HG02798 (cell line): Measurements from ENCODE around the gene HLA-B.
"Not testable (repeated sequence)": the region's sequence is repeated elsewhere in the genome, so short reads cannot be mapped to it uniquely, and the experiment has no call there.

ENCODE experiments used
- ATAC-seq: cut with Tn5 transposase; IDR thresholded peaks from one replicate; pipeline ENCODE4 v1.9.1; 2021; ENCODE audit warnings: mild to moderate bottlenecking; ENCODE audit not compliant: unreplicated experiment, poor library complexity

HLA-B gene

DNA sequence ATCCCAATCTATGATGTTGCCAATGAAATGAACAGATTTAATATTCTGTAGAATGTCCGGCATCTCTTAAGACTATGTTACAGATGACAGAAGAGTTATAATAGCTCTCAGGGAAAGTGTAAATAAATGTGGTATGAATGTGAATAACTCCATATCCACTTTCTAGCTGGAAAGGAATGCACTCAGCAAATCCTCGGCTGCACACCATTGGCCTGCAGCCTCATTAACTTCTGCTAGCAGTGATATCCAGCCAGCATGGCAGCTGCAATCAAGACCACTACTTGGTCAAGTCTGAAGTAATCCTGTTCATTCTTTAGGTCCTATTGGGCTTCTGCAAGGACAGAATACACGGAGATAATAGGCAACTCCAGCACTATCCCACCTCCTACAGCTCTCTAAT, 29.1 kb upstream of the HLA-B start:
- no peak for ATAC-seq

DNA sequence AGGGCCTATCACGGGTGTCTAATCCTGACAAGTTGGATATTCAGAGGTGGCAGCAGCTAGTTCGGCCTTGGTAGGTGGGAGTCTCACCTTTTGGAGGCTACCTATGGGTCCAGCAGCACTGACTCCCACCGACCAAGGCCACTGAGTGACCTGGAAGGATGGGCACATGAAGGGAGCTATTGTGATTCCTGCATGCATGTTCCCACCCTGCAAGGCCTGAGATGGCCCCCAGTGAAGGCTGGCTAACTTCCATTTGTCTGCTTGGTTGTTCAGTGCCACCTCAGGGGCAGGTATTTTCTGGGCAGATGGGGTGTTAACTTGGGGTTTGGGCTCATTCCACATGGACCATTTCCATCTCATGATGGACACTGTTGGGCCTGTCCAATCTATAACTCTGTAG, 28.1 kb upstream of the HLA-B start:
- ATAC-seq, result no peak

DNA sequence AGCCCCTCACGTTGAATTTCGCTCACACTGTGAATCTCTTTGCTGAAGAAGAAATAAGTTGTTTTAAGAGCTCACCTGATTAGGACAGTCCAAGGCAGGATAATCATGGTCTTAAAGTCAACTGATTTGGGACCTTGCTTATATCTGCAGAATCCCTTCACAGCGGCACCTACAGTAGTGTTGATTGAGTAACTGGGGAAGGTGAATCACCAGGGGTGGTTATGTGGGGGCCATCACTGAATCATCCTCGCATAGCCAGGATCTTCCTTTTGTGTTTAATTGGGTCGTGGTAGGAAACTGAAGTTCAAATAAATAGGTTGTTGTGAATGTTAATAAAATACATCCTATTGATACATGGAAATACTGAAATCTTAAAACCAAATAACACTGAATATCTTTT, 26.2 kb upstream of the HLA-B start:
- ATAC-seq, result no peak

DNA sequence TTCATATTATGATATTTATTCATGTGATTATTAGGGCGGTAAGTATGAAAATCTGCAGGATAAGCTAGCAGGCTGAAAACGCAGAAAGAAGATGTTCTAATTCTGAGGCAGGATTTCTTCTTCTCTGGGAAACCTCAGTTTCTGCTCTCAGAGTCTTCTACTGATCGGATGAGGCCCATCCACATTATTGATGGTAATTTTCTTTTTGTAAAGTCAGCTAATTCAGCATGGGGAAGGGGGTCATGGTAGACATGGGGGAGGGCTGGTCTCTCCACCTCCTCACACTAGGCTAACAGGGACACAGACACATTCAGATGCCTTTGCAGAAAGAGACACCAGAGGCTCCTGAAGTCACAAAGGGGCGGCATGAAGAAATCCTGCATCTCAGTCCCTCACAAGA, 24.7 kb upstream of the HLA-B start:
- no peak for ATAC-seq

DNA sequence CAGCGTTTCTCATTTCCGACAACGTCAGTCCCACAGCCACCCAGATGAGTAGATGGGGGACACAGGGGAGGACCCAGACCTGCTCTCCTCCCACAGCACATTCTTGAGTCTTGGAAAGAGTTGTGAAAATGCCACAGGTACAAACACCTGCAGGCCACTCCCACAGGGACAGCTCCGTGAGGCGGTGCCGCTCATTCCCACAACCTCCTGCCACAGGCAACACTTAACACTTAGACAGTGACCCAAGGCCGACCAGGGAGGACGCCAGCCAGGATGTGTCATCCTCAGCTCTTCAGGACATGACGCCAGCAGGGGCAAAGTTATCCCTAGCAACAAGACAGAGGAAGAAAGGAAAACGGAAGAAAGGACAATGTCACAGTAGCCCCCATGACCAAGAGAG, 22.9 kb upstream of the HLA-B start:
- ATAC-seq, result no peak

DNA sequence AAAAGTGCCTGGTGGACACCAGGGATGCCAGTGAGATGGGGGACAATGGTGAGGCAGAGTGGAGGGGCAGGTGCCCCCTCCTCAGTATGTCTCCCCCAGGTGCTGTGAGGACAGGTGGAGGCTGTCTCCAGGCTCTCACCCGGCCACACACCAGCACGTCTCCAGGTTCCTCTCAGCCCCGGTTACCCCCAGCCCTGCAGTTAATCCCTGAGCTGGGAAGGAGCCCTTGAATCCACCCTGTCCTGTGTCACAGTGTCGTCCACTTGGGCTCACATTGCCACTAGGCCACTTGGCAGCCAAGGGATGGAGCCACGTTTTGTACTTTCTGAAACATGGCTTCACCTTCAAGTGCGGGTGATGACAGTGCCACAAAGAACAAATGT, 21.7 kb upstream of the HLA-B start:
- ATAC-seq, result no peak

DNA sequence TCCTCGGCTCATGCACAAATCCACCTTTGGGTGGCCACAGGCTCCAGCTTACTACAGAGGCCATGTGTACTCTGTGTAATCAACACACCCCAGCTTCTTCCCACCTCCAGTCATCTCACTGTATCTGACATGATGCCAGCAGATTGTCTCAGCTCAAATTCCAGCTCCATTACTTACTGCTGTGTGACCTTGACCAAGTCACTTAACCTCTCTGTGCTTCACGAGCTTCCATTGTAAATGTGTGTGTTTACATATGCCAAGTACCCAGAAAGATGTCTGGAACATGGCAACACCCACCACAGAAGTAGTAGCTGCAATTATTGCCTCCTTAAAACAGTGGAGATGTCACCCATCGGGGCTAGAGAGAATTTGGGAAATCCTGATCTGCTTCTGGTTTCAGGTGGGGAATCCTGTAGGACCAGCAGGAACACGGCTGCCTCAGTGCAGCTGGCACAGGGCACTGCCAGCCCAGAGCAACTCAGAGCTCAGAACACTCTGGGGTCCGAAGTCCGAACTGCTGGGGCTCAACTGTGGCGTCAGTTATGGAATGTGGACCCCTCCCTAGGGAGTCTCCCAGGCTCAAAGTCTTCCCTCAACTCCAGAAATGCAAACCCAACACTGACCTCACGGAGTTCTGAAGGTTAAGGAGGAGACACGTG, 21.2 kb upstream of the HLA-B start:
- ATAC-seq, result no peak

DNA sequence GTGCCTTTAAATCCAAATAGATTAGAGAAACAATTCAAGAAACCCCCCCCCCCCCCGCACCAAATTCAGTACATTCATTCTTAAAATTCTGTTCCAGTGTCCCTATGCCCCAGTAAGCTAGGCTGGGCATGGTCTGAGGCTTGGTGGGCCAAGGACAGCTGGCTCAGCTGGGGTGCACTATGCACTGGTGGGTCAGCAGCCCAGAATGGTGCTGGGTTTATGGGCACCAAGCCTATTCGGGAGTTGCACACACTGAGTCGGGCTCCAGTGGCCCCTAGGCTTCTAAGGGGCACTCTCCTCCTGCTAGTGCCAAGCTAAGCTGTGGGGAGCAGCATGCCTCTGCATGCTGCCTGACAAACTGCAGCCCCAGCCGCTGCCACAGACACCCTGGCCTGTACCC, 20.1 kb upstream of the HLA-B start:
- ATAC-seq, result no peak

DNA sequence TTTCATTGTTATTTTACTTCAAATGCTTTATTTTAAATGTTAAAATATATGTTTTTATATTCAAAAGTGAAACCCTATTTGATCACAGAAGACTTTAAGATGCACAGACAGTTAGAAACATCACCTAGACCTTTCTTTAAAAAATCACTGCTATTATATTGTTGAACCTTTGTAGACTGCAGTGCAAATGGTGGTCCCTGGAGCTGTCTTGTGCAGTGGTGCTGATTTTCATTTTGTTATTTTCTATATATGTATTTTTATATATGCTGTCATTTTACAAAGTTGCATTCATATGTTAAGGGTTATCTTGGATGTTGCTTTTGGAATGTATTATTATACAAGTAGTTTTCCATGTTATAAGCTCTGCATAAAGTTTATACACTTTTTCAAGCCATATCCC, 18.7 kb upstream of the HLA-B start:
- ATAC-seq, result no peak

DNA sequence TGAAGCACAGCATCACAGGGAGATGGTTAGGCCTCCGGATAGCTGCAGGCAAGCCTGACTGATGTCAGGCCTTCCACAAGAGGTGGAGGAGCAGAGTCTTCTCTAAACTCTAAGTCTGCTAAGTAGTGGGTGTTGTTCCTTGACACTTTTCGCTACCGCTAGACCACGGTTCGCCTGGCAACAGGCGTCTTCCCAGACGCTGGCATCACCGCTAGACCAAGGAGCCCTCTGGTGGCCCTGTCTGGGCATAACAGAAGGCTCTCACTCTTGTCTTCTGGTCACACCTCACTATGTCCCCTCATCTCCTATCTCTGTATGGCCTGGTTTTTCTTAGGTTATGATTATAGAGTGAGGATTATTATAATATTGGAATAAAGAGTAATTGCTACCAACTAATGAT, 17.1 kb upstream of the HLA-B start:
- ATAC-seq, result not testable (repeated sequence)

DNA sequence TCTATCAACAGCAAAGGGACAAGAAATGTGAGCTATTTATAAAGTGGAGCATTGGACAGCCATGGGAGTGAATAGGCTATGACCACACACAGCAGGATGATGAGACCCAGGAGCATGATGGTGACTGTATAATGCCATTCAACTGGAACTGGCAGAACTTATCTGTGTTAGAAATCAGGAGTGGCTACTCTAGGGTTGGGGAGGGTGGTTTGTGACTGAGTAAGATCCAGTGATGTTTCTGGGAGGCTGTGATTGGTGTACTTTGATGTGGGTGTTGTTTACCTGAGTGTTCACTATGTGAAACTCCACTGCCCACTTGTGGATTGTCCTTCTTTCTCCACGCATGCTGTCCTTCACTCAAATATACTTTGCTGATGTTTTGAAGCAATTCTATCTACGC, 11.5 kb upstream of the HLA-B start:
- ATAC-seq, result no peak

DNA sequence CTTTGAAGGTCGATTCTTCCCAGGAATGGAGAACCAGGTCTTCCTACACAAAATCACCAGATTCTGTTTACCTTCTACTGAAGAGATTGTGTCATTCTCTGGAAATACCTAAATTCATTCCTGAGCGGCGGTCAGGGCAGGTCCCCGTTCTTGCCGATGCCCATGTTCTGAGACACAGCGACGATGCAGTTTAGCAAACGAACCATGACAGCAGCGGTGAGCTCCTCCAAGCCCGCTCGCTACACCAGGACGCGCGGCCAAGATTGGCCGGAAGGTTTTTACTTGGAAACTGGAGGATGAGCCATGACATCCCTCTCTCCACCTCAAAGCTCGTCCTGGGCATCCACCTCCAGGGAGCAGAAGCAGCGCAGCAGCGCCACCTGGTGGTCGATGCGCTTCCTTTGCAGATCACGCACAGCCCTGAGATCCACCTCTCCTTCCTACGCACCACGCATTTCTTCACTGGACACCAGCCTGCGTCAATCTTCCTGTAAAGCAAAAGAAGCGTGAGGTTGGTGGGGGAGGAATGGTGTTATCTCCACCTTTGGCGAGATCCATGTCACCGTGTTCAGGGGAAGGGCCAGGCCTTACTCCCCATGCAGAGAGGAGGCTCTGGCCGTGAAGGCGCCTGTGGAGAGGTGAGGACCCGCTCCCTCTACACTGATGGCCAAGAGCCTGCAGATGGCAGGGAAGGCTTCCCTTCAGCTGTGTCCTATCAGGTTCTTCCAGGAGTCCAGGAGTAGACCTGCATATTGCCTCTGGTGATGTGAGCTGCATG, 9.9 kb upstream of the HLA-B start:
- peak; percentile 80 for ATAC-seq

DNA sequence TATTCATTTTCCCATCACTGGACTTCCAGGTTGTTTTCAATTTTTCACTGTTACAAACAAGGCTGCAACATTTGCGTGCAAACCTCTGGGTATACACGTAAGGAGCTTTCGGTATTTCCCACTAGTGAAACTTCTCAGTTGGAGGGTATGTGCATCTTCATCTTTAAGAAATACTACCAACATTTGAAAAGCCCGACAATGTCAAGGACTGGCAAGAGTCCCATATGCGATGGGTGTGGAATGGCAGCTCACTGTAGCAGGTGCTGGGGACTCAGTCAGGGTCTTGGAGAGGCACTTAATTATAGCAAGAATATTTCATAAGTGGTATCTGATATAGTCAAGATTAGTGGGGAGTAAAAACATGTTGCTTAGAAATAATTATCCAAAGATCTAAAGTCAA, 8.9 kb upstream of the HLA-B start:
- ATAC-seq, result no peak

DNA sequence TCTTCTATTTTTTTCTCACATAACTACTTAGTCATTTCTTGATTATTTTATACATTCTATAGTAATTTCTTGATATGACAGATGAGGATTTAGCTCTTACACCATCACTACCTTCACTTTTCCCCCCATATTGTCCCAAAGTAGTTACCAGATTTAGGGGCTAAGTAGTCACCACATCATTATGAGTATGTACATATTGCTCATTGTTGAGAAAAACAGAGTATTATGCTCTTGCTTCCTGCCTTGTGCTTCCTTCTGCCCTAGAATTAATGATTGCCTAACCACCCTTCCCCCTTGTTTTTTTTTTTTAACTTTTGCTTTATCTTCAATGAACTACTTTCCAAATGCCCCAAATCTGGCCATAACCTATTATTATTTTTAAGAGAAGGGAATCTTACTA, 6.8 kb upstream of the HLA-B start:
- no peak for ATAC-seq

DNA sequence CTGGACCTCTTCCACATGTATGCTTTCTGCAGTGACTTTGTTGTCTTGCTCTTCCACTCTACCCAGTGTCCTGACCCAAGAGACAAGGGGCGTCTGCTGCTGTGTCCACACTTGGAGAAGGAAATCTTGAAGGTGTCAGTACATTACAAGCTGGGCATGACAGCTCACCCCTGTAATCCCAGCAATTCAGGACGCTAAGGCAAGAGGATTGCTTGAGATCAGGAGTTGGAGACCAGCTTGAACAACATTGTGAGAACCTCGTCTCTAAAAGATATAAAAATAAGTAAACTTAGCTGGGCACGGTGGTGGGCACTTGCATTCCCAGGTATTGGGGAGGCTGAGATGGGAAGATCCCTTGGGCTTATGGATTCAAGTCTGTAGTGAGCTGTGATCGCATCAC, 5.8 kb upstream of the HLA-B start:
- ATAC-seq, result no peak

DNA sequence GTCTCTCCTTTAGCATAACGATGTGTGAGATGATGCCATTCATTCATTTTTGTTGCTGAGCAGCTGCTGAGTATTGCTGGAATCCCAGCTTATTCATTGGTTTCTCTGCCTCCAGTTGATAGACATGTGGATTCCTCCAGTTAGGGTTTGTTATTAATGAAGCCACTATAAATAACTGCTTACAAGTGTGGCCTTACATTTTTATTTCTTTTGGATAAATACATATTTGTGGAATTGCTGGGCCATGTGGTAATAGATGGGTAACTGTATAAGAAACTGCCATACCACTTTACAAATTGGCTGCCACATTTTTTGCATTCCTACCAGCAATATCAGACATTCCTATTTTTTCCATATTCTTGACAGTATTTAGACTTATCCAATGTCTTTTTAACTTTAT, 2.6 kb upstream of the HLA-B start:
- no peak for ATAC-seq

DNA sequence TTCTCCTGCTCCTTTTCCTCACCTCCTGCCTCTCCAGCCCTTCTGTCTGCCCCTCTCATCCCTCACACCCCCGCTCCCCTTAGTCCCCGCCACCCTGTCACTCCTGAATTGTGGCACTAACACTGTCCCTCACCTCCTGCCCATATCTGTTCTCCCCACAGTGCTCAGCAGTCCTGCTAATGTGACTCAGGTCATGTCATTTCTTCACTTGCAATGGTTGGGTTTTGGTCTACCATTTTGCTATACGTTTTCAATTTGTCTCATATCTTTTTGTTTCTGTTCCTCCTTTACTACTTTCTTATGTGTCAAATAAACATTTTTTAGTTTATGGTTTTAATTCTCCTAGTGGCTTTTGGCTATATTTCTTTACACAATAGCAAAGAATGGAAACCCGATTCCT, 1.3 kb upstream of the HLA-B start:
- no peak for ATAC-seq

DNA sequence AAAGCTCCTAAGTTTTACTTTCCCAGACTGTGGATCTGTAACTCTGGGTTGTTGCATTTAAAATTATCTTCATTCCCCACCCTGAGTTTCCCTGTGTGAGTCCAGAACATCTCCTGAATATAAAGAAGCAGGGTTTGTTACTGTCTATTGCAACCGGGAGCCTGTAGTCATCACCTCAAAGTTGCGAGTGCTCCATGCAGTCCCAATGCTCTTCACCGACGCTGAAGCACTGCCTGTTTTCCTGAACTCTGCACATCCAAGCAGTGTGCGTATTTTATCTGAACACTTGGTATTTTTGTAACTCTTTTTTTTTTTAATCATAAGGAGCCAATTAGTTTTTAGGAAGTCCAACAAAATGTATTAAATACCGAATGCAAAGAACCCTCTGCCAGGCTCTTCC, 907 bp upstream of the HLA-B start:
- ATAC-seq, result no peak

DNA sequence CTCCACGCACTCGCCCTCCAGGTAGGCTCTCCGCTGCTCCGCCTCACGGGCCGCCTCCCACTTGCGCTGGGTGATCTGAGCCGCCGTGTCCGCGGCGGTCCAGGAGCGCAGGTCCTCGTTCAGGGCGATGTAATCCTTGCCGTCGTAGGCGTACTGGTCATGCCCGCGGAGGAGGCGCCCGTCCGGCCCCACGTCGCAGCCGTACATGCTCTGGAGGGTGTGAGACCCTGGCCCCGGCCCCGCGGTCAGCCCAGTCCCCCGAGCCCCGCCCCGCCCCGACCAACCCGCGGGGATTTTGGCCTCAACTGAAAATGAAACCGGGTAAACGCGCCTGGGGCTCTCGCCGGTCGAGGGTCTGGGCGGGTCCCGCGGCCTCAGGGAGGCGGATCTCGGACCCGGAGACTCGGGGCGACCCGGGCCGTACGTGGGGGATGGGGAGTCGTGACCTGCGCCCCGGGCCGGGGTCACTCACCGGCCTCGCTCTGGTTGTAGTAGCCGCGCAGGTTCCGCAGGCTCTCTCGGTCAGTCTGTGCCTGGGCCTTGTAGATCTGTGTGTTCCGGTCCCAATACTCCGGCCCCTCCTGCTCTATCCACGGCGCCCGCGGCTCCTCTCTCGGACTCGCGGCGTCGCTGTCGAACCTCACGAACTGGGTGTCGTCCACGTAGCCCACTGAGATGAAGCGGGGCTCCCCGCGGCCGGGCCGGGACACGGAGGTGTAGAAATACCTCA, 598 bp downstream of the HLA-B start:
- ATAC-seq, result peak; percentile 22

DNA sequence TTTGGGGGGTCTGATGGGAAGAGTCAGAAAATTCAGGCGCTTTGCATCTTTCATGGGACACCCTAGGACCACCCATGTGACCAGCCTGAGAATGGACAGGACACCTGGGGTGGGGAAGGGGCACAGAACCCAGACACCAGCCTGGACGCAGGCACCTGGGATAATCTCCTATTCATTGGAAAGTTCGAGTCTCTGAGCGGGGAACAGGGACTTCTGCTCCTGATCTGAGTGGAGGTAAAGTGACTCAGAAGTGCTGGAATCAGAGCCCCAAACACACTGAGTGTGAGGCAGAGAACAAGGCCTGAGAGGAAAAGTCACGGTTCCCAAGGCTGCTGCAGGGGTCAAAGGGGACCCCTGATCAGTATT, 1.4 kb downstream of the HLA-B start:
- ATAC-seq, result no peak

DNA sequence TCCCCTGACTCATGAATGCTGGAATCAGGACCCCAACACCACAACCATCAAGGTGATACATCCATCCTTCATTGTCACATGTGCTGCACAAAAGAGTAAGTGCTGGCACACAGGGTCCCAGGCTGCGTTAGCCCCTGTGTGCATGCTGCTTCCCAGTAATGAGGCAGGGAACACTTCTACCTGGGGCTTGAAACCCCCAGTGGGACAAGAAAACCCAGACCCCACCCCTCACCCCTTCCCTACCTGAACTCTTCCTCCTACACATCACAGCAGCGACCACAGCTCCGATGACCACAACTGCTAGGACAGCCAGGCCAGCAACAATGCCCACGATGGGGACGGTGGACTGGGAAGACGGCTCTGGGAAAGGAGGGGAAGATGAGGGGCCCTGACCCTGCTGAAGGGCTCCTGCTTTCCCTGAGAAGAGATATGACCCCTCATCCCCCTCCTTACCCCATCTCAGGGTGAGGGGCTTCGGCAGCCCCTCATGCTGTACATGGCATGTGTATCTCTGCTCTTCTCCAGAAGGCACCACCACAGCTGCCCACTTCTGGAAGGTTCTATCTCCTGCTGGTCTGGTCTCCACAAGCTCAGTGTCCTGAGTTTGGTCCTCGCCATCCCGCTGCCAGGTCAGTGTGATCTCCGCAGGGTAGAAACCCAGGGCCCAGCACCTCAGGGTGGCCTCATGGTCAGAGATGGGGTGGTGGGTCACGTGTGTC, 2.0 kb downstream of the HLA-B start:
- ATAC-seq, result no peak
